GM19438 (cell line): ENCODE data around the gene SCT.

Source experiments
- ATAC-seq: cut with Tn5 transposase; IDR thresholded peaks from one replicate; pipeline ENCODE4 v1.9.1; 2021; ENCODE audit warnings: low read depth; ENCODE audit not compliant: unreplicated experiment

The SCT gene

DNA sequence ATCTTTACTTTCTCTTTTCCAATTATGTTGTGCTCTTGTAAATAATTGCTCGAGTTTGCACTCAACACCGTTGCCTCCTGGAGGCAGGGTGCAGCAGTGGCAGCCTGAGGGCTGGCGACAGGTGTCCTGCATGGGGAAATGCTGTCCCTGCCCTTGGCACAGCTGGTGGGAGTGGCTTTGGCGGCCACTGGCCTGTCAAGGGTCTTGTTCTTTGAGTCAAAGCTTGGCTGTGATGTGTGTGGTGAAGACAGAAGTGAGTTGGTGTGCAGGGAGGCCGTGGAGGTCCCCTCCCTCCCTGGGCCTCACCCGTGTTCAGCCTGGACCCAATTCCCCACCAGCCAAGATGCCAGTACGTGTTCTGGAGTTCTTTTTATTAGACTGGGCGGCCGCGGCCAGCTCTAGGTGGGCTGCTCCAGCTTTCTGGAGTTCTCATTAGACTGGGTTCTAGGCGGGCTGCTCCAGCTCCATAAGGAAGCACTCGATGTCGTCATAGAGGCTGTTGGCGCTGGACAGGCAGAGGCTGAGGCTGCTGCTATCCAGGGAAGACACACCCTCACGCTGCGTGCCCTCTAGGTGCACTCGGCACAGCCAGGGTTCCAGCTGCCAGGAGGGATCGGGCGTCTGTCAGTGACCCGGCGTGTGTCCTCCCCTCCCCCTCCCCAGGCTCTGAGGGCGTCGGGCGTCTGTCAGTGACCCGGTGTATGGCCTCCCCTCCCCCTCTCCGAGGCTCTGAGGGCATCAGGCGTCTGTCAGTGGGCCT lies 14.6 kb downstream of the SCT start:
- no peak for ATAC-seq

DNA sequence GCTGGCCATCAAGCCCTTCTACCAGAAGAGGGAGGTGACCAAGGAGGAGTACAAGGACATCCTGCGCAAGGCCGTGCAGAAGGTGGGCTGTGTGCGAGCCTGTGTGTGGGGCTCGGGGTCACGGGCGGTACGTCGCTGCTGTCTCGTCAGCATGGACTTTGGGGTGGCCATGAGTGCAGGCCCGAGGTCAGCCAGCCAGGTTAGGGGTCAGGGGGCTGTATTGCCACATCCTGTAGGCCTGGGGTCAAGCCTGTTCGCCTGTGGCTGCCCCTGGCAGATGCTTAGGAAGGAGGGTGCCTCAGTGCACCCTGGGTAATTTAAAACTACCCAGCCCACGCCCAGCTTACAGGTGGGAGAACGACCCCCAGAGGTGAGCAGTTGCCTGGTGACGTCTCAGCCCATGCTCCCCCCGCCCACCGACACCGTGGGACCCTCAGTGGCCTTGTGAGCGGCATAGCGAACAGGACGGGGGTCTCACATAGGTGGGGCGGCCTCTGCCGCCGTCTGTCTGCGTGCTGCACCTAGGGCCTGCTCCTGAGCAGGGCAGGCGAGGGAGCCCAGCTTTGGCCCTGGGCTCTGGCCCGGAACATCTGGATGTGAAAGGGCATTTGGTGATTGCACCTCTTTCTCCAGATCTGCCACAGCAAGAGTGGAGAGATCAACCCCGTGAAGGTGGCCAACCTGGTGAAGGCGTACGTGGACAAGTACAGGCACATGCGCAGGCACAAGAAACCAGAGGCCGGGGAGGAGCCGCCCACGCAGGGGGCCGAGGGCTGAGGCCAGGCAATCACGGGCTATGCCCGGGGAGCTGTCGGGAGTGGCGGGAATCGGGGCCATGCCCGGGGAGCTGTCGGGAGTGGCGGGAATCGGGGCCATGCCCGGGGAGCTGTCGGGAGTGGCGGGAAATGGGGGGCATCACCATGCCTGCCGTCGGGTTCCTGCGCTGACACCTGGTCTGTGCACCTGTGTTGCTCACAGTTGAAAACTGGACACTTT lies 15.7 kb downstream of the SCT start:
- no peak for ATAC-seq

DNA sequence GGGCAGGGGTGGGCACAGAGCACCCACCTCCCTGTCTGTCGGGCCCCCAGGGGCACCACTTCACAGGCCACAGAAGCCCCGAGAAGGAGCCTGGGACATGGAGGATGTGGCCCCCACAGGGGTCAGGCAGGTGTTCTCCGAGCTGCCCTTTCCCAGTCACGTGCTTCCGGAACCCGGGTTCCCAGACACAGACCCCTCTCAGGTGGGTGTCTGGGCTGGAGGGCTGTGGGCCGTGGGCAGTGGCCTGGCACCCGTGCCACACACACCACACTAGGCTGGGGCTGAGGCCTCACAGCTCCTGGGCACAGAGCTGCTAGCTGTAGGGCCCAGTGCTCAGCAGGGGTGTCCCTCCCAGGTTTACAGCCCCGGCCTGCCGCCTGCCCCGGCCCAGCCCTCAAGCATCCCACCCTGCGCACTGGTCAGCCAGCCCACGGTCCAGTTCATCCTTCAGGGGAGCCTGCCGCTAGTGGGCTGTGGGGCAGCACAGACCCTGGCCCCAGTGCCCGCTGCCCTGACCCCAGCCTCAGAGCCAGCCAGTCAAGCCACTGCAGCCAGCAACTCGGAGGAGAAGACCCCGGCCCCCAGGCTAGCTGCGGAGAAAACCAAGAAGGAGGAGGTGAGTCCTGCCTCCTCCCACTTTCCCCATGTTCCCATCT lies 16.7 kb downstream of the SCT start:
- no peak for ATAC-seq

DNA sequence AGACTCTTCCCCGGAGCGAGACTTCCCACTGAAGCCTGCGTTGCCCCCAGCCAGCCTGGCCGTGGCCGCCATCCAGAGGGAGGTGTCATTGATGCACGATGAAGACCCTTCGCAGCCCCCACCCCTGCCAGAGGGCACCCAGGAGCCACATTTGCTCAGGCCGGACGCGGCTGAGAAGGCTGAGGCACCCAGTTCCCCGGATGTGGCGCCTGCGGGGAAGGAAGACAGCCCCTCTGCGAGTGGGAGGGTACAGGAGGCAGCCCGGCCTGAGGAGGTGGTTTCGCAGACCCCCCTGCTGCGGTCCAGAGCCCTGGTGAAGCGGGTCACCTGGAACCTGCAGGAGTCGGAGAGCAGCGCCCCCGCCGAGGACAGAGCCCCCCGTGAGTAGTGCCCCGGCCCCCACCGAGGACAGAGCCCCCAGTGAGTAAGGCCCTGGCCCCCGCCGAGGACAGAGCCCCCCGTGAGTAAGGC lies 17.6 kb downstream of the SCT start:
- ATAC-seq, result no peak

DNA sequence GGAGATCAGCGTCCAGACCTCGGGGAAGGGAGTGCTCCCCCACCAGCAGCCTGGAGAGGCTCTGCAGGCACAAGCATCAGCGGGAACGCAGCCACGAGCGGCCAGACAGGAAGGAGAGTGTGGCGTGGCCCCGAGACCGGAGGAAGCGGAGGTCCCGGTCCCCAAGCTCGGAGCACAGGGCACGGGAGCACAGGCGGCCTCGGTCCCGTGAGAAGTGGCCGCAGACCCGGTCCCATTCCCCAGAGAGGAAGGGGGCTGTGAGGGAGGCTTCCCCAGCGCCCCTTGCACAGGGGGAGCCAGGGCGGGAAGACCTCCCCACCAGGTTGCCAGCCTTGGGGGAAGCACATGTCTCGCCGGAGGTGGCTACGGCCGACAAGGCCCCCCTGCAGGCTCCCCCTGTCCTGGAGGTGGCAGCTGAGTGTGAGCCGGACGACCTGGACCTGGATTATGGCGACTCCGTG lies 18.2 kb downstream of the SCT start:
- ATAC-seq, result no peak

DNA sequence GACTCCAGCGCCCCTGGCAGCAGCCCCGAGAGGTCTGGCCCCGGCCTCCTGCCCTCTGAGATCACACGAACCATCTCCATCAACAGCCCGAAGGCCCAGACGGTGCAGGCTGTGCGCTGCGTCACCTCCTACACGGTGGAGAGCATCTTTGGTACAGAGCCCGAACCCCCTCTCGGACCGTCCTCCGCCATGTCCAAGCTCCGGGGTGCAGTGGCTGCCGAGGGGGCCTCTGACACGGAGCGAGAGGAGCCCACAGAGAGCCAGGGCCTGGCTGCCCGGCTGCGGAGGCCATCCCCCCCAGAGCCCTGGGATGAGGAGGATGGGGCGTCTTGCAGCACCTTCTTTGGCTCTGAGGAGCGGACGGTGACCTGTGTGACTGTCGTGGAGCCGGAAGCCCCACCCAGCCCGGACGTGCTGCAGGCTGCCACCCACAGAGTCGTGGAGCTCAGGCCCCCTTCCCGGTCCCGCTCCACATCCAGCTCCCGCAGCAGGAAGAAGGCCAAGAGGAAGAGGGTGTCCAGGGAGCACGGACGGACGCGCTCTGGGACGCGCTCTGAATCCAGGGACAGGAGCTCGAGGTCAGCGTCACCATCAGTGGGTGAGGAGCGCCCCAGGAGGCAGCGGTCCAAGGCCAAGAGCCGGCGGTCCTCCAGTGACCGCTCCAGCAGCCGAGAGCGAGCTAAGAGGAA lies 18.9 kb downstream of the SCT start:
- ATAC-seq, result no peak

DNA sequence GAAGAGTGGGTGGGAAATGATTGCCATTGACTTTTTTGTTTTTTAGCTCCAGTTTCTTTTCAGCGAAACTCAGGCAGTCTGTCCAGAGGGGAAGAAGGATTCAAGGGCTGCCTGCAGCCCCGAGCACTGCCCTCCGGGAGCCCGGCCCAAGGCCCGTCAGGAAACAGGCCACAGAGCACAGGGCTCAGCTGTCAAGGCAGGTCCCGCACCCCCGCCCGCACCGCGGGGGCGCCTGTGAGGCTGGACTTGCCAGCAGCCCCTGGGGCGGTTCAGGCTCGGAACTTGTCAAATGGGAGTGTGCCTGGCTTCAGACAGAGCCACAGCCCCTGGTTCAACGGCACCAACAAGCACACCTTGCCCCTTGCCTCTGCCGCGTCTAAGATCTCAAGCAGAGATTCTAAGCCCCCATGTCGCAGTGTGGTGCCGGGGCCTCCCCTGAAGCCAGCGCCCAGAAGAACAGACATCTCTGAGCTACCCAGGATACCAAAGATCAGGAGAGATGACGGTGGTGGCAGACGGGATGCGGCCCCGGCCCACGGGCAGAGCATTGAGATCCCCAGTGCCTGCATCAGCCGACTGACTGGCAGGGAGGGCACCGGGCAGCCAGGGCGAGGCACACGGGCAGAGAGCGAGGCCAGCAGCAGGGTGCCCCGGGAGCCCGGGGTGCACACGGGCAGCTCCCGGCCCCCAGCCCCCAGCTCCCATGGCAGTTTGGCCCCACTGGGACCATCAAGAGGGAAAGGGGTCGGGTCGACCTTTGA lies 19.8 kb downstream of the SCT start:
- no peak for ATAC-seq

DNA sequence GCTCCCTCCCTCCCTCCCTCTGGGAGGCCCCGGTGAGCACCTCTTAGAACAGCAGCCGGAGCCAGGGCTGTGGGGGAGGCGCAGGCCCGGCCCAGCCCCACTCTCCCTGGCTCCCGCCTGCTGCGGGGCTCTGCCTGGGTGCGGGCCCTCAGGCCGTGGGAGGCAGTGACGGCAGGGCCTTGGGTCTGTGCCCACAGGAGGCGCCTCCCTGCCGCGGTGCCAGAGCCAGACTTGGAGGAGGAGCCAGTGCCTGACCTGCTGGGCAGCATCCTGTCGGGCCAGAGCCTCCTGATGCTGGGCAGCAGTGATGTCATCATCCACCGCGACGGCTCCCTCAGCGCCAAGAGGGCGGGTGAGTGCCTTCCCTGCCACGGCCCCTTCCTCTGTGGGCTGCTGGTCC lies 20.7 kb downstream of the SCT start:
- no peak for ATAC-seq

DNA sequence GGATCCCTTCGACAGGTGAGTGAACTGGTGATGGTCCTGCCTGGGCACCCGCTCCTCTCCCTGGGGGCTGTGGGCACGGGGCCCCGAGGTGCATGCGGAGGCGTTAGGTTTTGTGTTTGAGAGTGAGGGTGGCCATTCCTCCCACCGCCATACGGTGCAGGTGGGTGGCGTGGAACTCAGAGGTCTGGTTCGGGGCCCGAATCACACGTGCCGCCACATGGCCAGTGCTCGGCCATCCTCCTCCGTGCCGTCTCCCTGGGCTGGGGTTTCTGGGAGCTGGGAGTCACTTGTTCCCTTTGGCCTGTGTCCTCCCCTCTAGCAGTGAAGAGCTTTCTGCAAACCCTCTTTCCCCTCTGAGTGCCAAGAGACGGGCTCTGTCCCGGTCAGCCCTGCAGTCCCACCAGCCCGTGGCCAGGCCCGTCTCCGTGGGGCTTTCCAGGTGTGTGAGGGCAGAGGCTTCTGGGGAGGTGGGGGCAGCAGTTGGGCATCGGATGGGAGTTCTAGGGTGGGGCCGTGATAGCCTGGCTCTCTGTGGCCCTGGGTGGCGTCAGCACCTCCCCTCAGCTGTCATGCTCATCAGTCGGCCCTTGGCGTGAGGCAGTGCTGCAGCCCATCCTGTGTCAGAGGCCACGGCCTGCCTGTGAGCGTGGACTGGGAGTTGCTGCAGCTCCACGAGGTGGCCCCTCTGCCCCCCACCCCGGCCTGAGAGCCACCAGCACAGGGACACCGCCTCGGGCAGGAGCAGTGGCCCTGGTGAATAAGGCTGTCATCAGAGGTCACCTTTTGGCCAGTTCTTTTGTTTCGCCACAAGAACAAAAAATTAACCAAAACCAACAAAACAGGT lies 21.5 kb downstream of the SCT start:
- ATAC-seq, result no peak

DNA sequence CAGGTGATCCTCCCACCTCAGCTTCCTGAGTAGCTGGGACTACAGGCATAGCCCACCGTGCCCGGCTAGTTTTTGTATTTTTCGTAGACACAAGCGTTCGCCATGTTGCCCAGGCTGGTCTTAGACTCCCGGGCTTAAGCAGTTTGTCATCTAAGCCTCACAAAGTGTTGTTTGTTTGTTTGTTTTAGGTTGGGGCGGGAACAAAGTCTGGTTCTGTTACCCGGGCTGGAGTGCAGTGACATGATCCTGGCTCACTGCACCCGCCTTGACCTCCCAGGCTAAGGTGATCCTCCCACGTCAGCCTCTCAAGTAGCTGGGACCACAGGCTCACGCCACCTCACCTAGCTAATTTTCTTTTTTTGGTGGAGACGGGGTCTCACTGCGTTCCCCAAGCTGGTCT lies 23.8 kb downstream of the SCT start:
- no peak for ATAC-seq

DNA sequence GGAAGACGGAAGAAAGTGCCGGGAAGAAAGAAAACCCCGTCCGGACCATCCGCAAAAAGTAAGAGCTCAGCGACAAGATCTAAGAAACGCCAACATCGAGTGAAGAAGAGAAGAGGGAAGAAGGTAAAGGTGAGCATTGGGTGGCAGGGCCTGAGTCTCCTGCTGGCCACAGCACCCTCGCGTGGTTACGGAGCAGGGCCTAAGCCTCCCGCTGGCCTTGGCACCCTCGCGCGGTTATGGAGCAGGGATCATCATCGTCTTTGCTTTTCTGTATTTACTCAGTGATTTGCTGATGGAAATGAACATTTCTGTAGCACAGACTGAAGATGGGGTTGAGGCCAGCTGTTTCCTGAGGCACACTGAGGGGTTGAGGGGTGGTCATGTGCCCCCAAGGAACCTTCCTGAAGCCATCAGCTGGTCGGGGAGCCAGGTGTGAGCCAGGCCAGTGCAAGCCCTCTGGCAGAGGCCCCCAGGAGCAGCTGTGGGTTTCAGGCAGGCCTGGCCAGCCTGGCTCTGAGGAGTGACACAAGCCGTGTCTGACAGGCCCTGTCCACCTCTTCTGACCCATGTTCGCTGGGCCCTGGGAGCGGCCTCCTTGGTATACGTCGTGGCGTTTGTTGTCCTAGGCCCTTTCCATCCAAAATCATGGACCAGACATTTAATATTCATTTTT lies 25.3 kb downstream of the SCT start:
- no peak for ATAC-seq

DNA sequence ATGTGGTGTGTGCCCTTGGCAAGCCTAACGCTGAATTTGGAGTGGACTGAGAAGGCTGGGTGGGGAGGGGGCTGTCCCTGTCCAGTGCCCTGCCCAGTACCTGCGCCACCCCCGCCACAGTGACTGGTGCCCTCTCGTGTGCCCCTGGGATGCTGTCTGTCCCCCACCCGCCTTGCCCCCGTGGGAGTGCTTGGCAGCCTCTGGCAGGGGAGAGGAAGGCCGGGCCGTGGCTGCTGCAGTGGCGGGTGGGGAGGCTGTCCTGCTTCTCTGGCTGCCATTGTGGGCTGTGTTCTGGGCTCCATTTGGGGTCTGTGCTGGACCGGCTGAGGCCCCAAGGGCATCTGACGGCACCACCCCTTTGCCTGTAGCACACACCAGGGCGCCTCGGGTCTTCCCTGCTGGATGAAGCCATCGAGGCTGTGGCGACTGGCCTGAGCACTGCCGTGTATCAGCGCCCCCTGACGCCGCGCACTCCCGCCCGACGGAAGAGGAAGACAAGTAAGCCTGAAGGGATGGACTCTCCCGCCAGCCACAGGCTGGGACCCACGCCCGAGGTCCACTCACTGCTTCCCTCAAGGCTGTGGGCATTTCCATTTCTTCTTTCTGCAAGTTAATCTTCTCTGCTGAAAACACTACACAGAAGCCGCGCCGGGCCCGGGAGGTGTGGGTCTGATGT lies 28.8 kb downstream of the SCT start:
- ATAC-seq, result no peak

DNA sequence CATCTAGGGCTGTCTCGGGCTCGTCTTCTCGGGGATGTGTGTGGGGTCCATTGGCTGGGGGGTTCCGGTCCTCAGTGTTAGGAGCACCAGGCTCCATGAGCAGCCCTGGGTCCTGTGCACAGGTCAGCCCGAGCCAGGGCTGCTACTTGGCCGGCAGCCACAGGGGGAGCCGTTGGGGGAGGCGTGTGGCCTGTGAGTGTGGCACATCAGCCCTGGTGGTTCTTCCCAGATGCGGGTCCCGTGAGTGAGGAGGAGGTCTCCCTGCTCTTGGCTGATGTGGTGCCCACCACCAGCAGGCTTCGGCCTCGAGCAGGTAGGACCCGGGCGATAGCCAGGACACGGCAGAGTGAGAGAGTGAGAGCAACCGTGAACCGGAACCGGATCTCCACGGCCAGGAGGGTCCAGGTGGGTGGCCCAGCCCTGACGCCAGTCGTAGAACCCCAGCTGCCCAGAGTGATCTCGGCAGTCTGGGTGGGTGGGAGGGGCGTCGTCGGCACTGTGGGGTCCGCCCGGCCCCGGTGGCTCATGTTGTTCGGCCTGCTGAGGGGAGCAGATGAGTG lies 29.7 kb downstream of the SCT start:
- ATAC-seq, result no peak

DNA sequence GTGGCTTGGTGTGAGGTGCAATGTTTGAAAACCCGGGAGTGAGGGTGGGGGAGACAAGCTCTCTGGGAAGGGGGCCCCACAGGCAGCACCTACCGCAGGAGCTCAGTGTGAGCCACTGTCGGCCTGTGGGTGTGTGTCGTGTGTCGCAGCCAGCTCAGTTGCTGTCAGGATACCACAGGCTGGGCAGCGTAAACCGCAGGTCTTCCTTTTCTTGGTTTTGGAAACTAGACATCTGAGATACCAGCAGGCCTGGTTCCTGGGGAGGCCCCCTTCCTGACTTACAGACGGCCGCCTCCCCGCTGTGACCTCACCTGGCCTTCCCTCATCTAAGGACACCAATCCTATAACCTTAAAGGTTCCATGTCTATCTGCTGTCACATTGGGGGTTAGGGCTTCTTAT lies 30.6 kb downstream of the SCT start:
- no peak for ATAC-seq

DNA sequence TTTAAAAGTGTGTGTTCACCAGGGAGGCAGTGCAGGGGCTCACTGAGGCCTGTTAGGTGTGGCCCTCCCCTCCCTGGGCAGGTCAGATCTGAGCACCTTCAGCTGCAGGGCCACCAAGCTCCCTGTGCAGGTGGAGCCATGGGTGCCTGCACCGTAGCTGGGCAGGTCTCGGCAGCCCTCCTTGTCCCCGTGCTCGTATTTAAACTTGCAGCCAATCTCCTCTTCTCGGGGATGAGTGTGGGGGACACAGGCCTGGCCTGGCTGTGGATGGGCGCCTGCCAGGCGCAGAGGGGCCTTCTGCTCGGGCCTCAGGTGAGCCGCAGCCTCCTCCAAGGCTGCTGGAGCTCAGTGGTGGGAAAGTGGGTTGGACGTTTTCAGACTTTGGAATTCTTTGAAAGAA lies 31.6 kb downstream of the SCT start:
- ATAC-seq, result no peak

DNA sequence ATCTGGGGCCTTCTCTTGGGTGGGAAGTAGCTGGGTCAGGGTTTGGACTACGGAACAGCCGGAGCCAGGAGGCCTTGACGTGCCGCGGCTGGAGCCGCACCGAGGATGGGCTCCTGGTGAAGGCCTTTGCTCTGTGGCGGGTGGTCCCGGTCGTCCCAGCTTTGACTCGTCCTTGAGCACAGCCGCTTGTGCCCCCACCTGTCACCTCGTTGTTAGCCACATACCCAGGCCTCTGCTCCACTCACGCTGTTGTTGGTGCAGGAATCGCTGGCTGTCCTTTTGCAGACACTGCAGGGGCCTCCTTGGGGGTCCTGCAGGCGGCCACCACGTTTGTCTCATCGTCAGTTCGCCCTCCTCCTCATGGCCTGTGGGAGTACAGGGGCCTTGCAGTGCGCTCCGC lies 33.6 kb downstream of the SCT start:
- ATAC-seq, result no peak

DNA sequence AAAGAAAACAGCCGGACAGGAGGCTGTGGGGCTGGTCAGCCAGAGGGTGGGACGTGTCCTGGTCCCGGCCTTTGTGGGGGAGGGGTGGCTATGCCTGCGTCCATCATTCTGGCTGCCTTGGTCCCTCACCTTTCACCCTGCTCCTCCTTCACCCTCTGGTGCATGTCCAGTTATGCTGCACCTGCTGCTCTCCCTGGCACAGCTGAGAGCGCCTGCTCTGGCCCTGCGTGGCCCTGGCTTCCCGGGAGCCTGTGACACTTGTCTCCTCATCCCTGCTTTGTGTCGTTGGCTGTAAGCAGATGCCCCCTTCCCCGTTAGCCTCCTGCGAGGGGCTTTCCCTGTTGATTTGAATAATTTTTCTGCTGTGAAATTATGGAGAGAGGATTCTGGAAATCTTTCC lies 34.1 kb downstream of the SCT start:
- ATAC-seq, result no peak
